Measurements from ENCODE around the gene KIR3DL1.
"Not testable (repeated sequence)": the region's sequence is repeated elsewhere in the genome, so short reads cannot be mapped to it uniquely, and the experiment has no call there.

GRCh38 chr19:54828064-54828463 is 11.8 kb downstream of the KIR3DL1 start:
- TF ChIP-seq CTCF, POLR2A (IDR thresholded peaks at IDR 0.05): not testable (repeated sequence)
